ENCODE results near the gene PGD.

PGD gene

GRCh38 chr1:10446790-10447422 is 48.0 kb downstream of the PGD start:
- Histone ChIP-seq H3K79me2 (ENCODE audit: insufficient read depth, low read length) (no peaks in the 10 kb centered on the region), H3K9me3 (ENCODE audit: insufficient read depth, low read length, severe bottlenecking) (no peaks in the 10 kb centered on the region), H3K27ac (ENCODE audit: low read length) (no peak overlapping the region), H3K4me2 (ENCODE audit: insufficient read depth, low read length) (no peak overlapping the region), H3K9ac (ENCODE audit: low read depth, low read length) (no peak overlapping the region), H2AFZ (ENCODE audit: low read depth, low read length) (no peak overlapping the region), H3K4me1 (ENCODE audit: insufficient read depth, low read length) (no peaks in the 10 kb centered on the region), H4K20me1 (ENCODE audit: insufficient read depth, low read length) (no peaks in the 10 kb centered on the region), H3K36me3 (ENCODE audit: insufficient read depth, low read length) (peaks cover 7% of the 10 kb centered on the region), H3K4me3 (ENCODE audit: low read depth in 1 of 2, low read length in 2 of 2) (no peak overlapping the region), H3K27me3 (ENCODE audit: insufficient read depth, low read length, poor library complexity) (no peaks in the 10 kb centered on the region)
- no peak for ATAC-seq (ENCODE audit: insufficient read depth, low read depth)
- no peak for DNase-seq
- TF ChIP-seq EZH2 (IDR thresholded peaks at IDR 0.05; ENCODE audit: borderline replicate concordance, low read depth, low read length, severe bottlenecking): no peak
- TF ChIP-seq, protein P1, sequence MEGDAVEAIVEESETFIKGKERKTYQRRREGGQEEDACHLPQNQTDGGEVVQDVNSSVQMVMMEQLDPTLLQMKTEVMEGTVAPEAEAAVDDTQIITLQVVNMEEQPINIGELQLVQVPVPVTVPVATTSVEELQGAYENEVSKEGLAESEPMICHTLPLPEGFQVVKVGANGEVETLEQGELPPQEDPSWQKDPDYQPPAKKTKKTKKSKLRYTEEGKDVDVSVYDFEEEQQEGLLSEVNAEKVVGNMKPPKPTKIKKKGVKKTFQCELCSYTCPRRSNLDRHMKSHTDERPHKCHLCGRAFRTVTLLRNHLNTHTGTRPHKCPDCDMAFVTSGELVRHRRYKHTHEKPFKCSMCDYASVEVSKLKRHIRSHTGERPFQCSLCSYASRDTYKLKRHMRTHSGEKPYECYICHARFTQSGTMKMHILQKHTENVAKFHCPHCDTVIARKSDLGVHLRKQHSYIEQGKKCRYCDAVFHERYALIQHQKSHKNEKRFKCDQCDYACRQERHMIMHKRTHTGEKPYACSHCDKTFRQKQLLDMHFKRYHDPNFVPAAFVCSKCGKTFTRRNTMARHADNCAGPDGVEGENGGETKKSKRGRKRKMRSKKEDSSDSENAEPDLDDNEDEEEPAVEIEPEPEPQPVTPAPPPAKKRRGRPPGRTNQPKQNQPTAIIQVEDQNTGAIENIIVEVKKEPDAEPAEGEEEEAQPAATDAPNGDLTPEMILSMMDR (IDR thresholded peaks at IDR 0.05; ENCODE audit: borderline replicate concordance, extremely low read depth, low read length, poor library complexity, severe bottlenecking): no peak

GRCh38 chr1:10449751-10450150 is 50.9 kb downstream of the PGD start, which contains the start of gene CORT:
CORT (plus strand) TSS chr1:10450031; CDS start chr1:10450224, 193 bp downstream.
- ATAC-seq (ENCODE audit: insufficient read depth, low read depth) (no peak), DNase-seq (no peak)
- H3K9me3 ChIP-seq (ENCODE audit: insufficient read depth, low read length, severe bottlenecking): no peaks in the 10 kb centered on the region
- H2AFZ ChIP-seq (ENCODE audit: low read depth, low read length): no peak within 1 kb of the TSS
- H3K4me3 ChIP-seq (ENCODE audit: low read depth in 1 of 2, low read length in 2 of 2): no peak within 1 kb of the TSS
- TF ChIP-seq, protein P1 (IDR thresholded peaks at IDR 0.05; ENCODE audit: borderline replicate concordance, extremely low read depth, low read length, poor library complexity, severe bottlenecking): no peak
- no peak for TF ChIP-seq EZH2 (IDR thresholded peaks at IDR 0.05; ENCODE audit: borderline replicate concordance, low read depth, low read length, severe bottlenecking)
- no peaks in the 10 kb centered on the region; the same call in 1 of the 2 replicates for H3K36me3 ChIP-seq (ENCODE audit: insufficient read depth, low read length)
- no peak within 1 kb of the TSS for H3K9ac ChIP-seq (ENCODE audit: low read depth, low read length)
- no peak within 1 kb of the TSS for H3K4me2 ChIP-seq (ENCODE audit: insufficient read depth, low read length)
- no peak within 1 kb of the TSS for H3K27ac ChIP-seq (ENCODE audit: low read length)
- no peaks in the 10 kb centered on the region for H3K4me1 ChIP-seq (ENCODE audit: insufficient read depth, low read length)
- no peaks in the 10 kb centered on the region for H3K27me3 ChIP-seq (ENCODE audit: insufficient read depth, low read length, poor library complexity)
- H4K20me1 ChIP-seq (ENCODE audit: insufficient read depth, low read length): no peaks in the 10 kb centered on the region
- no peaks in the 10 kb centered on the region for H3K79me2 ChIP-seq (ENCODE audit: insufficient read depth, low read length)

DNA sequence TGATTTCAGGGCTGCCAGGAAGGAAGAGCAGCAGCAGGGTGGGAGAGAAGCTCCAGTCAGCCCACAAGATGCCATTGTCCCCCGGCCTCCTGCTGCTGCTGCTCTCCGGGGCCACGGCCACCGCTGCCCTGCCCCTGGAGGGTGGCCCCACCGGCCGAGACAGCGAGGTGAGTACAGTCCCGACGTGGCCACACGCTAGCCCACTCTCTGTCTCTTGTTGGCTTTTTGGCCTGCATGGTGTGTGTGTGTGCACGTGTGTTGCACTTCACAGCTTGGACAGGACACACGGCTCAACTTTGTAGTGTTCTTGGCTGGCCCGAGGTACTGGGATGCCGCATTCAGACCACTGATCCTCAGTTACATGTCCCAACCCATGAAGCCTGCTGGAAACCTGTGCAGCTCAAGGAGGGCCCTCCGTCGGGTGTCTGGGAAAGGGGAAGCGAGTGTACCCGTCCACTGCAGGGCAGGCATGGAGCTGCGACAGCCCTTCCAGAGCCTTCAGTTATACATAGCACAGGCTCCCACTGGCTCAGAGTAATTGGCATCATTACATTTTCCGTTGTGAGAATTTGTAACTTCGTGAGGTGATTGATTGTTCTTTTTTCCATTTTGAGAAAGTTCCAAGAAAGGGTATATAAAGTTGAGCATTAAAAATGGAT is 51.4 kb downstream of the PGD start:
- Histone ChIP-seq H3K4me3 (ENCODE audit: low read depth in 1 of 2, low read length in 2 of 2) (no peak overlapping the region), H3K9ac (ENCODE audit: low read depth, low read length) (no peak overlapping the region), H3K4me2 (ENCODE audit: insufficient read depth, low read length) (no peak overlapping the region), H3K79me2 (ENCODE audit: insufficient read depth, low read length) (no peaks in the 10 kb centered on the region), H3K36me3 (ENCODE audit: insufficient read depth, low read length) (no peaks in the 10 kb centered on the region), H2AFZ (ENCODE audit: low read depth, low read length) (no peak overlapping the region), H3K27ac (ENCODE audit: low read length) (no peak overlapping the region), H4K20me1 (ENCODE audit: insufficient read depth, low read length) (no peaks in the 10 kb centered on the region), H3K9me3 (ENCODE audit: insufficient read depth, low read length, severe bottlenecking) (no peaks in the 10 kb centered on the region), H3K27me3 (ENCODE audit: insufficient read depth, low read length, poor library complexity) (no peaks in the 10 kb centered on the region), H3K4me1 (ENCODE audit: insufficient read depth, low read length) (no peaks in the 10 kb centered on the region)
- ATAC-seq (ENCODE audit: insufficient read depth, low read depth) (peak; percentile 50; the same call in 1 of the 3 replicates), DNase-seq (no peak)
- TF ChIP-seq, protein P1 (IDR thresholded peaks at IDR 0.05; ENCODE audit: borderline replicate concordance, extremely low read depth, low read length, poor library complexity, severe bottlenecking): no peak
- no peak for TF ChIP-seq EZH2 (IDR thresholded peaks at IDR 0.05; ENCODE audit: borderline replicate concordance, low read depth, low read length, severe bottlenecking)
